ENCODE data around the gene ELMOD3.
"Not testable (repeated sequence)": the region's sequence is repeated elsewhere in the genome, so short reads cannot be mapped to it uniquely, and the experiment has no call there.

Gene ELMOD3

DNA sequence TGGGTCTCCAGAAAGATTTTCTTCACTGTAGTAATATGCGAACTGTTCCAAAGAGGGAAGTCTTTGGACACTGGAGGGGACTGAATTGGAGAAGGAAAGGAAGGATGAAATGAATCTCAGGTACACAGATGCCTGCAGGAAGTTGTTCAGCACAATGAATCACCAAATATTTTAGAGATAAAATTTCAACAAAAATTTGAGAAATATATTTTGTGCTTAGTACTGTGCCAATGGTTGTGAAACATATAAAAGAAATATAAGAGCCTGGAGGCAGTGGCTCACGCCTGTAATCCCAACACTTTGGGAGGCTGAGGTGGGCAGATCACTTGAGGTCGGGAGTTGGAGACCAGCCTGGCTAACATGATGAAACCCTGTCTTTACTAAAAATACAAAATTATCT is 3.2 kb downstream of the ELMOD3 start:
- no peaks in the 10 kb centered on the region for H4K20me1 ChIP-seq (ENCODE audit: insufficient read depth, low read length)
- peaks cover 5% of the 10 kb centered on the region; the same call in 1 of the 2 replicates for H3F3A ChIP-seq (ENCODE audit: insufficient read depth, low read length)
- no peak overlapping the region for H3K4me2 ChIP-seq (ENCODE audit: low read depth, low read length)
- H3K36me3 ChIP-seq (replicated peaks; ENCODE audit: insufficient read depth, low read length), result no peaks in the 10 kb centered on the region
- no peak overlapping the region for H3K27ac ChIP-seq (ENCODE audit: low read length)
- H3K79me2 ChIP-seq (ENCODE audit: low read length), result peaks cover 31% of the 10 kb centered on the region
- H3K4me1 ChIP-seq (ENCODE audit: low read length), result peaks cover 11% of the 10 kb centered on the region; the same call in 1 of the 2 replicates
- H3K27me3 ChIP-seq (replicated peaks; ENCODE audit: insufficient read depth, low read length), result no peaks in the 10 kb centered on the region
- TF ChIP-seq, protein P1, sequence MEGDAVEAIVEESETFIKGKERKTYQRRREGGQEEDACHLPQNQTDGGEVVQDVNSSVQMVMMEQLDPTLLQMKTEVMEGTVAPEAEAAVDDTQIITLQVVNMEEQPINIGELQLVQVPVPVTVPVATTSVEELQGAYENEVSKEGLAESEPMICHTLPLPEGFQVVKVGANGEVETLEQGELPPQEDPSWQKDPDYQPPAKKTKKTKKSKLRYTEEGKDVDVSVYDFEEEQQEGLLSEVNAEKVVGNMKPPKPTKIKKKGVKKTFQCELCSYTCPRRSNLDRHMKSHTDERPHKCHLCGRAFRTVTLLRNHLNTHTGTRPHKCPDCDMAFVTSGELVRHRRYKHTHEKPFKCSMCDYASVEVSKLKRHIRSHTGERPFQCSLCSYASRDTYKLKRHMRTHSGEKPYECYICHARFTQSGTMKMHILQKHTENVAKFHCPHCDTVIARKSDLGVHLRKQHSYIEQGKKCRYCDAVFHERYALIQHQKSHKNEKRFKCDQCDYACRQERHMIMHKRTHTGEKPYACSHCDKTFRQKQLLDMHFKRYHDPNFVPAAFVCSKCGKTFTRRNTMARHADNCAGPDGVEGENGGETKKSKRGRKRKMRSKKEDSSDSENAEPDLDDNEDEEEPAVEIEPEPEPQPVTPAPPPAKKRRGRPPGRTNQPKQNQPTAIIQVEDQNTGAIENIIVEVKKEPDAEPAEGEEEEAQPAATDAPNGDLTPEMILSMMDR (IDR thresholded peaks at IDR 0.05; ENCODE audit: low read length), result no peak
- TF ChIP-seq EZH2phosphoT487 (IDR thresholded peaks at IDR 0.05; ENCODE audit: low read length), result no peak
- TF ChIP-seq EZH2 (optimal IDR thresholded peaks at IDR 0.05; ENCODE audit: low read depth, low read length), result no peak
- H3K4me3 ChIP-seq (ENCODE audit: low read length), result no peak overlapping the region
- H3K9me3 ChIP-seq (replicated peaks; ENCODE audit: insufficient read depth, low read length), result no peaks in the 10 kb centered on the region
- no peak for DNase-seq
- no peak overlapping the region for H2AFZ ChIP-seq (ENCODE audit: low read length)
- H3K9ac ChIP-seq (ENCODE audit: low read length), result no peak overlapping the region
- no peaks in the 10 kb centered on the region for H3K9me2 ChIP-seq (replicated peaks; ENCODE audit: insufficient read depth, low read length)

DNA sequence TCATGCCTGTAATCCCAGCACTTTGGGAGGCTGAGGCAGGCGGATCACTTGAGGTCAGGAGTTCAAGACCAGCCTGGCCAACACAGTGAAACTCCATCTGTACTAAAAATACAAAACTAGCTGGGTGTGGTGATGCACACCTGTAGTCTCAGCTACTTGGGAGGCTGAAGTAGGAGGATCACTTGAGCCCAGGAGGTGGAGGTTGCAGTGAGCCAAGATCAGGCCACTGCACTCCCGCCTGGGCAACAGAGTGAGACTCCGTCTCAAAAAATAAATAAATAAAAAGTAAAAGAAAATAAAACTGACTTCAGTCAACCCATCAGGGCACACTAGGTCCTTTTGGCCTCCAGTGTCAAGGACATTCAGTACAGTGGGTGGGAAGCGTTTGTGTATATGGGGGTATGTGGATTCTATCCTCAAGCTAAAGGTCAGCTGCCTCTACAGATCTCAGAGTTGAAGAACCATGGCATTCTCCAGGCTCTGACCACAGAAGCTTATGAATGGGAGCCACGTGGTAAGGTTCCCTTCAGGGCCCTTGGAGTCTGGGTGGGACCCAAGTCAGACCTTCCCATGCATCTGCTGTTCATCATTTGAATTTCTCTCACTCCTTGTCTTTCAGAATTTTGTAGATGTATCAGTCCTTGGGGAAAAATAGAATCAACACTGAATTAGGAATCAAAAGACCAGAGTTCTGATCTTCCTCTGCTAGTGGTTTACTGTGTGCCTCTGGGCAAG is 8.3 kb downstream of the ELMOD3 start:
- H3K9me3 ChIP-seq (replicated peaks; ENCODE audit: insufficient read depth, low read length); H3F3A ChIP-seq (ENCODE audit: insufficient read depth, low read length); H3K9me2 ChIP-seq (replicated peaks; ENCODE audit: insufficient read depth, low read length); H3K27ac ChIP-seq (ENCODE audit: low read length); H3K4me3 ChIP-seq (ENCODE audit: low read length); H3K4me1 ChIP-seq (ENCODE audit: low read length); H2AFZ ChIP-seq (ENCODE audit: low read length); H3K36me3 ChIP-seq (replicated peaks; ENCODE audit: insufficient read depth, low read length); H3K9ac ChIP-seq (ENCODE audit: low read length); H3K27me3 ChIP-seq (replicated peaks; ENCODE audit: insufficient read depth, low read length); H3K4me2 ChIP-seq (ENCODE audit: low read depth, low read length); H3K79me2 ChIP-seq (ENCODE audit: low read length); H4K20me1 ChIP-seq (ENCODE audit: insufficient read depth, low read length); DNase-seq: not testable (repeated sequence)

DNA sequence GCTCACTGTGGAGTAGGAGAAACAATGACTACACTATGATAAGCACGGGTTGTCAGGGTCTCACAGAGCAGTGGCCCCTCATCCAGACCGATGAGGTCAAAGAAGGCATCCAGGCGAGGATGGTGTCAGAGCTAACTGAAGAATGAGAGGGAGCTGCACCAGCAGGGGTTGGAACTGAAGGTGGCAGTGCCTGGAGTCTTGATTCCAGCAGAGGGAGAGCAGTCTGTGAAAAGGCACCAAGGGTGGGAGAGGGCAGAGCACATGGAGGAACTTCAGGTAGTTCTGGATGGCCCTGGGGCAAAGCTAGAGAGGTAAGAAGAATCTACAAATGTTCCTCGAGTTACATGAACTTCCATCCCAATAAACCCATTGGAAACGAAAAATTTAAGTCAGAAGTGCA is 12.6 kb downstream of the ELMOD3 start:
- Histone ChIP-seq H2AFZ (ENCODE audit: low read length) (no peak overlapping the region), H3K9me3 (replicated peaks; ENCODE audit: insufficient read depth, low read length) (no peaks in the 10 kb centered on the region), H3K9ac (ENCODE audit: low read length) (no peak overlapping the region), H4K20me1 (ENCODE audit: insufficient read depth, low read length) (no peaks in the 10 kb centered on the region), H3K36me3 (replicated peaks; ENCODE audit: insufficient read depth, low read length) (no peaks in the 10 kb centered on the region), H3K27ac (ENCODE audit: low read length) (no peak overlapping the region), H3K4me3 (ENCODE audit: low read length) (no peak overlapping the region), H3F3A (ENCODE audit: insufficient read depth, low read length) (no peaks in the 10 kb centered on the region), H3K79me2 (ENCODE audit: low read length) (no peaks in the 10 kb centered on the region), H3K9me2 (replicated peaks; ENCODE audit: insufficient read depth, low read length) (no peaks in the 10 kb centered on the region), H3K4me2 (ENCODE audit: low read depth, low read length) (no peak overlapping the region), H3K4me1 (ENCODE audit: low read length) (no peaks in the 10 kb centered on the region), H3K27me3 (replicated peaks; ENCODE audit: insufficient read depth, low read length) (no peaks in the 10 kb centered on the region)
- TF ChIP-seq EZH2phosphoT487 (IDR thresholded peaks at IDR 0.05; ENCODE audit: low read length) (no peak), EZH2 (optimal IDR thresholded peaks at IDR 0.05; ENCODE audit: low read depth, low read length) (no peak)
- DNase-seq, result no peak

DNA sequence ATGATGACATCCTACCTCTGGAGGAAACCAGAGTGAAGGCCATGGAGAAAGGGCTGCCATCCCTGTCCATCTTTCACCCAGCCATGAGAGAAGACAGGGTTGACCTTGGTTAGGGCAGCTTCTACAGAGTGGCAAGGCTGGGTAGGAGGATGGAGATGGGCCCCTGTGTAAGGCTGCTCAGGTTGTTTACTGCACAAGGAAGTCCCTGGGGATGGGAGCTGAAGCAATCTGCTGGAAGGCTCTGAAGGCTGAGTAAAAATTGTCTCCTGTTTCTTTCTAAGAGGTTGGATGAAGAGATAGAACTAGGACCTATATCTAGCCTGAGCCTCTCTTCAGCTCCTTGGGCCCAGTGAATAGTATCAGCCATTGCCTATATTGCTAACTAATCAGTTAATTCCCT is 14.4 kb downstream of the ELMOD3 start:
- Histone ChIP-seq H3K4me3 (ENCODE audit: low read length) (no peak overlapping the region), H3K79me2 (ENCODE audit: low read length) (no peaks in the 10 kb centered on the region), H3K27ac (ENCODE audit: low read length) (no peak overlapping the region), H3K9me2 (replicated peaks; ENCODE audit: insufficient read depth, low read length) (no peaks in the 10 kb centered on the region), H4K20me1 (ENCODE audit: insufficient read depth, low read length) (no peaks in the 10 kb centered on the region), H3K27me3 (replicated peaks; ENCODE audit: insufficient read depth, low read length) (no peaks in the 10 kb centered on the region), H3K4me2 (ENCODE audit: low read depth, low read length) (no peak overlapping the region), H3F3A (ENCODE audit: insufficient read depth, low read length) (no peaks in the 10 kb centered on the region), H3K9ac (ENCODE audit: low read length) (no peak overlapping the region), H3K36me3 (replicated peaks; ENCODE audit: insufficient read depth, low read length) (no peaks in the 10 kb centered on the region), H3K9me3 (replicated peaks; ENCODE audit: insufficient read depth, low read length) (no peaks in the 10 kb centered on the region), H2AFZ (ENCODE audit: low read length) (no peak overlapping the region), H3K4me1 (ENCODE audit: low read length) (no peaks in the 10 kb centered on the region)
- no peak for DNase-seq
- TF ChIP-seq EZH2phosphoT487 (IDR thresholded peaks at IDR 0.05; ENCODE audit: low read length), result no peak
- TF ChIP-seq EZH2 (optimal IDR thresholded peaks at IDR 0.05; ENCODE audit: low read depth, low read length), result no peak
- TF ChIP-seq, protein P1 (IDR thresholded peaks at IDR 0.05; ENCODE audit: low read length), result no peak
